H9 (cell line): ENCODE measurements around the gene ZNF177. TPM values are rescaled to one million over a fixed set of nuclear protein-coding genes. Genes with fewer than 3 reads are reported as not detected.
A peak's percentile ranks its signal among the peaks of the same experiment; 100 is the strongest.

Experiments used
- DNase-seq: peaks from one replicate; pipeline ENCODE4 v3.0.0-alpha.2; 2017
- H2AFZ ChIP-seq: one replicate; pipeline ENCODE4 v1.6.1; 2013; ENCODE audit warnings: mild to moderate bottlenecking, low read length, control low read depth, moderate library complexity
- H2AK5ac ChIP-seq: 2 replicates; pipeline ENCODE4 v1.6.1; 2013; ENCODE audit warnings: low read length, control low read depth, mixed read lengths; ENCODE audit not compliant: insufficient read length
- H2BK120ac ChIP-seq: one replicate; pipeline ENCODE4 v1.6.1; 2013; ENCODE audit warnings: low read depth, mild to moderate bottlenecking, low read length, control low read depth, inconsistent platforms; ENCODE audit not compliant: poor library complexity, severe bottlenecking
- H2BK12ac ChIP-seq: 2 replicates; pipeline ENCODE4 v1.6.1; 2013; ENCODE audit warnings: low read length, control low read depth, mixed read lengths, low read depth; ENCODE audit not compliant: insufficient read length
- H2BK15ac ChIP-seq: 2 replicates; pipeline ENCODE4 v1.6.1; 2013; ENCODE audit warnings: low read depth, low read length, control low read depth
- H2BK20ac ChIP-seq: one replicate; pipeline ENCODE4 v1.6.1; 2013; ENCODE audit warnings: low read depth, mild to moderate bottlenecking, low read length, control low read depth, inconsistent platforms; ENCODE audit not compliant: poor library complexity, severe bottlenecking
- H2BK5ac ChIP-seq: 2 replicates; pipeline ENCODE4 v1.6.1; 2013; ENCODE audit warnings: low read length, control low read depth, mixed read lengths; ENCODE audit not compliant: insufficient read length
- H3K14ac ChIP-seq: 2 replicates; pipeline ENCODE4 v1.6.1; 2013; ENCODE audit warnings: low read length, control low read depth; ENCODE audit not compliant: insufficient read depth
- H3K18ac ChIP-seq: 2 replicates; pipeline ENCODE4 v1.6.1; 2013; ENCODE audit warnings: low read depth, mild to moderate bottlenecking, mixed read lengths, low read length, control low read depth; ENCODE audit not compliant: insufficient read length
- H3K23ac ChIP-seq: 2 replicates; pipeline ENCODE4 v1.6.1; 2013; ENCODE audit warnings: low read length, control low read depth, mixed read lengths, low read depth; ENCODE audit not compliant: insufficient read length
- H3K23me2 ChIP-seq: 2 replicates; pipeline ENCODE4 v1.6.1; 2013; ENCODE audit warnings: low read depth, mild to moderate bottlenecking, mixed read lengths, low read length, control low read depth; ENCODE audit not compliant: insufficient read length, poor library complexity, severe bottlenecking
- H3K27ac ChIP-seq: 2 replicates; pipeline ENCODE4 v1.5.1; 2013; ENCODE audit warnings: low read length, control low read depth, mixed read lengths, low read depth; ENCODE audit not compliant: insufficient read length
- H3K27me3 ChIP-seq: 2 replicates; pipeline ENCODE4 v1.6.1; 2013; ENCODE audit warnings: low read length, control low read depth, inconsistent platforms; ENCODE audit not compliant: insufficient read depth
- H3K4ac ChIP-seq: 2 replicates; pipeline ENCODE4 v1.6.1; 2013; ENCODE audit warnings: low read depth, mild to moderate bottlenecking, control low read depth, inconsistent platforms, low read length, moderate library complexity
- H3K4me1 ChIP-seq: 2 replicates; pipeline ENCODE4 v1.6.1; 2013; ENCODE audit warnings: low read length, control low read depth, inconsistent platforms; ENCODE audit not compliant: insufficient read depth
- H3K4me2 ChIP-seq: 2 replicates; pipeline ENCODE4 v1.6.1; 2013; ENCODE audit warnings: low read length, control low read depth, mixed read lengths; ENCODE audit not compliant: insufficient read length, insufficient read depth
- H3K56ac ChIP-seq: 2 replicates; pipeline ENCODE4 v1.6.1; 2013; ENCODE audit warnings: low read depth, mild to moderate bottlenecking, mixed read lengths, low read length, control low read depth; ENCODE audit not compliant: insufficient read length
- H3K79me1 ChIP-seq: 2 replicates; pipeline ENCODE4 v1.6.1; 2013; ENCODE audit warnings: low read depth, mild to moderate bottlenecking, moderate library complexity, low read length, control low read depth, inconsistent platforms; ENCODE audit not compliant: insufficient read depth, poor library complexity, severe bottlenecking
- H3K79me2 ChIP-seq: 2 replicates; pipeline ENCODE4 v1.6.1; 2013; ENCODE audit warnings: low read length, control low read depth, inconsistent platforms; ENCODE audit not compliant: insufficient read depth
- H3K9ac ChIP-seq: 2 replicates; pipeline ENCODE4 v1.6.1; 2013; ENCODE audit warnings: low read length, control low read depth, mixed read lengths; ENCODE audit not compliant: insufficient read length; ENCODE audit errors: extremely low read depth
- H3K9me3 ChIP-seq: one replicate; pipeline ENCODE4 v1.6.1; 2013; ENCODE audit warnings: low read depth, low read length, inconsistent platforms; ENCODE audit not compliant: control insufficient read depth
- H3T11ph ChIP-seq: one replicate; pipeline ENCODE4 v1.6.1; 2013; ENCODE audit warnings: mild to moderate bottlenecking, low read length, control low read depth, inconsistent platforms
- H4K20me1 ChIP-seq: one replicate; pipeline ENCODE4 v1.6.1; 2013; ENCODE audit not compliant: control insufficient read depth, insufficient read length, insufficient read depth
- H4K5ac ChIP-seq: 2 replicates; pipeline ENCODE4 v1.6.1; 2013; ENCODE audit warnings: low read depth, mild to moderate bottlenecking, mixed read lengths, low read length, control low read depth; ENCODE audit not compliant: insufficient read length
- H4K8ac ChIP-seq: replicated peaks from 2 replicates; pipeline ENCODE4 v1.6.1; 2013; ENCODE audit warnings: low read length, control low read depth, mixed read lengths, low read depth; ENCODE audit not compliant: insufficient read length
- H4K91ac ChIP-seq: 2 replicates; pipeline ENCODE4 v1.6.1; 2013; ENCODE audit warnings: low read depth, mild to moderate bottlenecking, moderate library complexity, mixed read lengths, low read length, control low read depth; ENCODE audit not compliant: insufficient read length
- H3K27ac Mint-ChIP-seq, 3 experiments: 2 replicates in 2 of 3; 3 replicates in 1 of 3; pipeline ENCODE4 v1.8.0; 2020 to 2021; ENCODE audit warnings: mixed read lengths in 3 of 3, mild to moderate bottlenecking in 1 of 3, moderate library complexity in 1 of 3
- H3K27me3 Mint-ChIP-seq: 2 replicates; pipeline ENCODE4 v1.8.0; 2021; ENCODE audit warnings: low read depth, mild to moderate bottlenecking, moderate library complexity, mixed read lengths
- H3K36me3 Mint-ChIP-seq, 3 experiments: 2 replicates in 2 of 3; 3 replicates in 1 of 3; pipeline ENCODE4 v1.8.0; 2020 to 2021; ENCODE audit warnings: low read depth in 3 of 3, mixed read lengths in 3 of 3; ENCODE audit not compliant: insufficient read depth in 1 of 3
- H3K4me1 Mint-ChIP-seq, 2 experiments: 2 replicates each; pipeline ENCODE4 v1.8.0; 2020; ENCODE audit warnings: mixed read lengths in 2 of 2
- H3K4me3 Mint-ChIP-seq, 2 experiments: 2 replicates in 1 of 2; 3 replicates in 1 of 2; pipeline ENCODE4 v1.8.0; 2020 to 2021; ENCODE audit warnings: mild to moderate bottlenecking in 2 of 2, mixed read lengths in 2 of 2, moderate library complexity in 1 of 2
- H3K9me3 Mint-ChIP-seq, 2 experiments: 2 replicates in 1 of 2; 3 replicates in 1 of 2; pipeline ENCODE4 v1.8.0; 2020; ENCODE audit warnings: mild to moderate bottlenecking in 2 of 2, mixed read lengths in 2 of 2, moderate library complexity in 1 of 2
- CTCF ChIP-seq: fragments of 200-600 bp; sonication (generic); conservative IDR thresholded peaks from 3 replicates; pipeline ENCODE4 v1.8.0; 2021; ENCODE audit warnings: antibody characterized with exemption, mild to moderate bottlenecking
- WGBS: extraction: QIAGEN DNeasy Blood & Tissue Kit; methylation state at CpG from one replicate; pipeline ENCODE4 v1.1.7; 2013; ENCODE audit warnings: missing lambda C conversion rate, low lambda C conversion rate, mixed read lengths; ENCODE audit not compliant: insufficient read length; ENCODE audit errors: extremely low coverage; 5-methylcytosine and 5-hydroxymethylcytosine counted together
- total RNA-seq: library from RNA; stranded (reverse); gene quantifications from 2 replicates; pipeline ENCODE4 v1.2.1, GENCODE V29; 2021

ZNF177 gene
- total RNA-seq, 1 experiment from 2014 or later: 5.7 TPM

GRCh38 chr19:9323557-9323918 lies 39.3 kb upstream of the ZNF177 start:
- peak overlapping the region; percentile 32; the same call in 1 of the 2 replicates for H3K14ac ChIP-seq
- H3K79me1 ChIP-seq: peaks cover 4% of the 10 kb centered on the region
- no peaks in the 10 kb centered on the region for H4K20me1 ChIP-seq
- no peak overlapping the region for H3K23ac ChIP-seq
- peaks cover 61 to 71% of the 10 kb centered on the region in 2 experiments for H3K9me3 Mint-ChIP-seq
- peak overlapping the region; percentile 63 for H3K27ac ChIP-seq
- no peak overlapping the region for H2AK5ac ChIP-seq
- H3K18ac ChIP-seq: peak overlapping the region; percentile 16
- H3K4me1 ChIP-seq: no peaks in the 10 kb centered on the region
- TF ChIP-seq CTCF: no peak; the same call in 2 of the 3 replicates
- H4K91ac ChIP-seq: no peak overlapping the region
- H3K27ac Mint-ChIP-seq: peak overlapping the region; percentile 96 to 97 (median 96)
- peaks cover 3% of the 10 kb centered on the region for H3K27me3 Mint-ChIP-seq
- no peak overlapping the region for H4K5ac ChIP-seq
- peaks cover 5 to 10% of the 10 kb centered on the region in 2 experiments; a peak in 3 of 4 replicates for H3K4me1 Mint-ChIP-seq
- H2BK20ac ChIP-seq: no peak overlapping the region
- H3K4ac ChIP-seq: no peak overlapping the region
- no peak overlapping the region for H4K8ac ChIP-seq
- H2BK120ac ChIP-seq: no peak overlapping the region
- H2AFZ ChIP-seq: peak overlapping the region; percentile 82
- no peak overlapping the region for H3T11ph ChIP-seq
- H3K23me2 ChIP-seq: peaks cover 3% of the 10 kb centered on the region
- no peak overlapping the region for H2BK5ac ChIP-seq
- H3K36me3 Mint-ChIP-seq: peaks cover 41 to 49% (median 48%) of the 10 kb centered on the region in 3 experiments
- no peaks in the 10 kb centered on the region; the same call in 1 of the 2 replicates for H3K79me2 ChIP-seq
- H3K9ac ChIP-seq: peak overlapping the region; percentile 2
- H2BK15ac ChIP-seq: no peak overlapping the region
- peak overlapping the region; percentile 83 for H3K4me2 ChIP-seq
- peak; percentile 80 for DNase-seq
- H3K56ac ChIP-seq: no peak overlapping the region
- H2BK12ac ChIP-seq: no peak overlapping the region
- no CpG with 5 or more reads among the region's 9 CpGs for WGBS
- H3K27me3 ChIP-seq: no peaks in the 10 kb centered on the region
- no peaks in the 10 kb centered on the region for H3K9me3 ChIP-seq
- peak overlapping the region; percentile 84 to 88 for H3K4me3 Mint-ChIP-seq
